Measurements from ENCODE around the gene HPS1. TPM values are rescaled to one million over a fixed set of nuclear protein-coding genes. Genes with fewer than 3 reads are reported as not detected.

HPS1 gene
- total and polyA plus RNA-seq, 10 of the 15 experiments (the other 5 are each of a cell fraction or from before 2014, with no cell fraction given), result 27.1 to 138 (median 54.8) TPM

- RAD21 ChIA-PET (ENCODE audit: unreplicated experiment), result interaction anchor here (0.9 kb wide), 1 partner anchor 317 kb away, joined by 3 read pairs; no protein-coding TSS in a partner anchor
- intact Hi-C loops (cut with micrococcal nuclease; ENCODE audit: unreplicated experiment) (no loop called here), in situ Hi-C loops (cut with MboI) (no loop called here)
- Histone ChIP-seq H2AFZ (ENCODE audit: control insufficient read depth, low read depth, low read length) (no peak overlapping the region), H3K9ac (ENCODE audit: control insufficient read depth, insufficient read depth, low read length) (no peak overlapping the region), H3K4me3 (no peak overlapping the region), H4K20me1 (ENCODE audit: control insufficient read depth, insufficient read depth) (no peaks in the 10 kb centered on the region), H3K4me1 (ENCODE audit: control insufficient read depth, insufficient read depth, low read length) (no peaks in the 10 kb centered on the region), H3K36me3 (ENCODE audit: control insufficient read depth in 2 of 2, insufficient read depth in 2 of 2, low read length in 1 of 2) (no peaks in the 10 kb centered on the region), H3K4me2 (ENCODE audit: control insufficient read depth, insufficient read depth) (no peak overlapping the region), H3K79me2 (ENCODE audit: control insufficient read depth, insufficient read depth, low read length) (no peaks in the 10 kb centered on the region), H3K27ac (ENCODE audit: control insufficient read depth, insufficient read depth) (no peak overlapping the region), H3K27me3 (replicated peaks in 1 of 2; ENCODE audit: control insufficient read depth in 2 of 2, insufficient read depth in 2 of 2, low read length in 1 of 2) (no peaks in the 10 kb centered on the region), H3K9me3 (replicated peaks; ENCODE audit: control insufficient read depth, insufficient read depth, low read length) (no peaks in the 10 kb centered on the region; the same call in 2 of the 3 replicates)
- FAIRE-seq (no peak), DNase-seq (ENCODE audit: low read depth, low spot score) (no peak), ATAC-seq (no peak)
- CTCF ChIA-PET, result no interaction called here
- BruUV-seq (replicated peaks), result no TSS peak
- SMC1A ChIA-PET (ENCODE audit: uncharacterized antibody, unreplicated experiment), result no interaction called here
- TF ChIP-seq, protein P1, sequence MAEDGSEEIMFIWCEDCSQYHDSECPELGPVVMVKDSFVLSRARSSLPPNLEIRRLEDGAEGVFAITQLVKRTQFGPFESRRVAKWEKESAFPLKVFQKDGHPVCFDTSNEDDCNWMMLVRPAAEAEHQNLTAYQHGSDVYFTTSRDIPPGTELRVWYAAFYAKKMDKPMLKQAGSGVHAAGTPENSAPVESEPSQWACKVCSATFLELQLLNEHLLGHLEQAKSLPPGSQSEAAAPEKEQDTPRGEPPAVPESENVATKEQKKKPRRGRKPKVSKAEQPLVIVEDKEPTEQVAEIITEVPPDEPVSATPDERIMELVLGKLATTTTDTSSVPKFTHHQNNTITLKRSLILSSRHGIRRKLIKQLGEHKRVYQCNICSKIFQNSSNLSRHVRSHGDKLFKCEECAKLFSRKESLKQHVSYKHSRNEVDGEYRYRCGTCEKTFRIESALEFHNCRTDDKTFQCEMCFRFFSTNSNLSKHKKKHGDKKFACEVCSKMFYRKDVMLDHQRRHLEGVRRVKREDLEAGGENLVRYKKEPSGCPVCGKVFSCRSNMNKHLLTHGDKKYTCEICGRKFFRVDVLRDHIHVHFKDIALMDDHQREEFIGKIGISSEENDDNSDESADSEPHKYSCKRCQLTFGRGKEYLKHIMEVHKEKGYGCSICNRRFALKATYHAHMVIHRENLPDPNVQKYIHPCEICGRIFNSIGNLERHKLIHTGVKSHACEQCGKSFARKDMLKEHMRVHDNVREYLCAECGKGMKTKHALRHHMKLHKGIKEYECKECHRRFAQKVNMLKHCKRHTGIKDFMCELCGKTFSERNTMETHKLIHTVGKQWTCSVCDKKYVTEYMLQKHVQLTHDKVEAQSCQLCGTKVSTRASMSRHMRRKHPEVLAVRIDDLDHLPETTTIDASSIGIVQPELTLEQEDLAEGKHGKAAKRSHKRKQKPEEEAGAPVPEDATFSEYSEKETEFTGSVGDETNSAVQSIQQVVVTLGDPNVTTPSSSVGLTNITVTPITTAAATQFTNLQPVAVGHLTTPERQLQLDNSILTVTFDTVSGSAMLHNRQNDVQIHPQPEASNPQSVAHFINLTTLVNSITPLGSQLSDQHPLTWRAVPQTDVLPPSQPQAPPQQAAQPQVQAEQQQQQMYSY (CRISPR knock-in tag; IDR thresholded peaks at IDR 0.05), result no peak
- TF ChIP-seq MYC (IDR thresholded peaks at IDR 0.05; ENCODE audit: insufficient read depth, insufficient read length, insufficient replicate concordance, low read length, severe bottlenecking) (no peak), MXI1 (IDR thresholded peaks at IDR 0.05; ENCODE audit: low read depth, low read length) (no peak), CTCF (IDR thresholded peaks at IDR 0.05 in 2 of 3, conservative IDR thresholded peaks at IDR 0.05 in 1 of 3; ENCODE audit: control insufficient read depth in 2 of 3, extremely low read depth in 1 of 3, insufficient read depth in 1 of 3, low read depth in 3 of 3, low read length in 3 of 3) (peak in 1 of 3 experiments; percentile 21; a peak in 1 of 6 replicates), RAD21 (IDR thresholded peaks at IDR 0.05; ENCODE audit: insufficient read depth, low read depth, low read length) (peak; percentile 46)
- TF ChIP-seq, protein P2, sequence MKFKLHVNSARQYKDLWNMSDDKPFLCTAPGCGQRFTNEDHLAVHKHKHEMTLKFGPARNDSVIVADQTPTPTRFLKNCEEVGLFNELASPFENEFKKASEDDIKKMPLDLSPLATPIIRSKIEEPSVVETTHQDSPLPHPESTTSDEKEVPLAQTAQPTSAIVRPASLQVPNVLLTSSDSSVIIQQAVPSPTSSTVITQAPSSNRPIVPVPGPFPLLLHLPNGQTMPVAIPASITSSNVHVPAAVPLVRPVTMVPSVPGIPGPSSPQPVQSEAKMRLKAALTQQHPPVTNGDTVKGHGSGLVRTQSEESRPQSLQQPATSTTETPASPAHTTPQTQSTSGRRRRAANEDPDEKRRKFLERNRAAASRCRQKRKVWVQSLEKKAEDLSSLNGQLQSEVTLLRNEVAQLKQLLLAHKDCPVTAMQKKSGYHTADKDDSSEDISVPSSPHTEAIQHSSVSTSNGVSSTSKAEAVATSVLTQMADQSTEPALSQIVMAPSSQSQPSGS (IDR thresholded peaks at IDR 0.05; ENCODE audit: low read length), result no peak
- 30% methylated on average over 3 of the region's 3 CpGs for WGBS (ENCODE audit: insufficient coverage, insufficient replicate concordance, low lambda C conversion rate, missing lambda C conversion rate)
- POLR2A ChIA-PET, result no interaction called here
These were observed 40.9 kb upstream of the HPS1 start for GRCh38 chr10:98487649-98488048.
